G401.6 (cell line): ENCODE results near the gene OR6V1.

Source experiments
- FAIRE-seq: peaks from 2 replicates; lab custom pipeline; 2012; peaks lifted over from hg19 to GRCh38; lab: Jason Lieb, UNC

OR6V1 gene, protein sequence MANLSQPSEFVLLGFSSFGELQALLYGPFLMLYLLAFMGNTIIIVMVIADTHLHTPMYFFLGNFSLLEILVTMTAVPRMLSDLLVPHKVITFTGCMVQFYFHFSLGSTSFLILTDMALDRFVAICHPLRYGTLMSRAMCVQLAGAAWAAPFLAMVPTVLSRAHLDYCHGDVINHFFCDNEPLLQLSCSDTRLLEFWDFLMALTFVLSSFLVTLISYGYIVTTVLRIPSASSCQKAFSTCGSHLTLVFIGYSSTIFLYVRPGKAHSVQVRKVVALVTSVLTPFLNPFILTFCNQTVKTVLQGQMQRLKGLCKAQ

DNA sequence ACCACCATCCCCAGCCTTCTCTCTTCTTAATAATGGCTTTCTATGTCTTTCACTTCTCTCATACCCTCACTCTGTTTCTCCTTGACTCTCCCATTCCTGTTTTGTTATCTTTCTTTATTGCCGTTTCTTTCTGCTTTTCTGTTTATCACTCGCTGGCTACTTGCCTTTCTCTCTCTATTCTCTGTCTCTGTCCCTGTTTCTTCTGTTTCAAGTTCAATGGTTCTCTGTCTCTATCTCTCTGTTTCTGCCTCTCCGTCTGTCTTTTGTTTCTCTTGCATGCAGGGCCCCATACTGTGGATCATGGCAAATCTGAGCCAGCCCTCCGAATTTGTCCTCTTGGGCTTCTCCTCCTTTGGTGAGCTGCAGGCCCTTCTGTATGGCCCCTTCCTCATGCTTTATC is at the start of gene OR6V1:
OR6V1 (plus strand) TSS at position 301 of the 400 bp plus-strand sequence; CDS start at position 301, 0 bp downstream.
- FAIRE-seq, result no peak

DNA sequence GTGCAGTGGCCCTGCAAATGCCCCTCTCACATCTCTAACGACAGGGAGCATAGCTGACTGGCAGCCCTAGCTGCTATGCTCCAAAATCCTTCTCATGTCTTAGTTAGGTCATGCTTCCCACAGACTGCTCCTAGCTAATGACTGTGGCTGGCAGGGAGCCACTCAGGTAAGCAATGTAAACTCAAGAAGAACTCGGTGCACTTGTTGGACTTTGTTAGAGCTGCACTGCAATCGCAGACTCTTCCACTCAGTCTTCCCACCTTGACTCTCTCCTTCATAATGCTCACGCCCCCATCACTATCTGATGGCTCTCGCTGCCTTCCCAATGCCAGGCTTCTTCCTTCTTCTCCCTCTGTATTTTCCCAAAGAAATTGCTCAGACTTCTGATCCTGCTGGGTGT is 49.2 kb upstream of the OR6V1 start:
- no peak for FAIRE-seq

DNA sequence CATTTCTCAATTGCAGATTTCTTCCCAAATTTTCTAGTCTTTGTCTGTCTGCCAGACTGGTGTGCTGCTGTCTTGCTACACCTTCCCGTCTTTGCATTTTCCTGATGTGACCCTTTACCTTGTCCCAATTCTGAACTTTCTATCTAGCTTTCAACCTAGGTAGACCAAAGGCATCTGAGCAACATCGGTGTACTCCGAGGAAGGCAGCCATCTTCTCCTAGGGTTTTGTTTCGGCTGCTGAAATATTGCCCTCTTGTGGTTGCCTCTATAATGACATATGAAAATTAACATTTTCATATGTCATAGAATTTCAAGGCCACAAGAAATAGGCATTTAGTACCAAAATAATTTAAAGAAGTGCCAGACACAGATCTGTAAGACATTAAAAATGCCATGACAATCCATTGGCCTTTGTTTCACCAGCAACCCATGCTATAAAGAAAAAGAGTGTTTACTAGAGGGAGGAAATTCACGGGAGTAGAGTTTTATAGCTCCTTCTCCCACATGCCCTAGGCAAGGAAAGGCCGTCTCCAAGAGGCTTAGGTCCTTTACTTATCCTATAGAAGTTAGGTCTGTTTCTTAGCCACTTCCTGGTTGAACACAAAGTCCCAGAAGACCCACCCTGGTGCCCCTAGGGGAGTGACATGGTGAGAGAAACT is 48.6 kb upstream of the OR6V1 start:
- FAIRE-seq, result peak; percentile 80

DNA sequence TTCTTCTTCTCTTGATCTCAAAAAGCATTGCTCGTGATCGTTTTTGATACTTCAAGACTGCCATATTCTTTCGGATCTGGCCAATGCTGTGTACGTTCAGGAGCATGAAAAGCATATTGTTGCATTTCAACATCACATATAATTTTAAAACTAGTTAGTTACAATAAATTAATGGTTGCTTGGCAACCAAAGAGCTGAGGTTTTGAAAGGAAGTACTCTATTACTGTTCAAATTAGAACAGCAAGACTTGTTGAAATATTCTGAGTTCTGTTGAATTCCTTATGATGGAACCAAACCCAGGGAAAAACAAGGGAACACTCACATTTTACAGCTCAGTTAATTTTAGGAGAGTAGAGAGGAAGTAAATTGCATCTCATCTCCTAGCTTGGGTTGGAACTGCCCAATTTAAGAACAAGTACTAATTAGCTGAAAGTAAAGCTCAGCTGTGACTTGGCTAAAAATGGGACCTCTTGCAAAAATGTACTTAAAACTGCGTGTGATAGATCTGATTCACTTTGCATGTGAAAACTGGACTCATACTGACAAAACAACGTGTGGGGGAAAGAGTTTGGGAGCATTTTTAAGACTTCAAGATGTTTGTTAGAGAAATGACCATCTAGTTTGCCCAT is 46.4 kb upstream of the OR6V1 start:
- no peak for FAIRE-seq

DNA sequence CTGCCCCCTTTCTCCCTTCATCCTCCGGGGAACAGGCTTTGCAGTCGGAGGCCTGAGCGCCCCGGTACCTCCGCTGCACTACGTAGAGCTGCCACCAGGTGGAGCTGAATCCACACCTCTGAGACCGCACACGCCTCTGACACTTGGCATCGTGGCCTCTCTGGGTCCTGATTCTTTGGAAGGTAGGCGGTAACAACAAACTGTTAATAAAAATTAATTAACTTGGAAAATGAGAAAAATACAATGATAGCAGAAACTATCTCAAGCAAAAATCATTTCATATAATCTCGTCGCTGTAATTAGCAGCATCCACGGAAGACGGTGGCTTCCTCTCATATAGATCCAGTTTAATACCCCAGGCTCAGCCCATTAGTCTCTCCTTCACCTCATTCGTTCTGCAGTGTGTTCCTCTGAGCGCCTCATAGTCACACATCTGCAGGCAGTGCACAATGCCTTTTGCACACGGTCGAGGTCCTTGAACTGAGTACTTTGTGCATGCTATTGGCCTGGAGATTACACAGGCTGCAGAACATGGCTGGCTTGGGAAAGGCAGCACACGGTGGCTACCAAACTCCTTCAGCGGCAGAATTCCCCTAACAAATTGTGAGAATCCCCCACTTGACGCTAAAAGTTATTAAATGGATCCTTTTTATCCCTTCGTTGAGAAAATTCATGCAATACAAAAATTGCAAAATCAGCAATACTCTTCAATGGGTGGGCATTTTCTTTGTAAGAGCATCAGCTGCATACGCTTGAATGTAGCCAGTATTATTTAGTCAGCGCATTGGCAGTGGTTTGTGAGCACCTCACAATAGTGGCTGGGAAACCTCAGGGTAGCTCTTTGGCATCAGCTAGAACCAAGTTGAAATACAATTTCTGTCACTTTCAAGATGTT is 43.9 kb upstream of the OR6V1 start:
- no peak for FAIRE-seq

DNA sequence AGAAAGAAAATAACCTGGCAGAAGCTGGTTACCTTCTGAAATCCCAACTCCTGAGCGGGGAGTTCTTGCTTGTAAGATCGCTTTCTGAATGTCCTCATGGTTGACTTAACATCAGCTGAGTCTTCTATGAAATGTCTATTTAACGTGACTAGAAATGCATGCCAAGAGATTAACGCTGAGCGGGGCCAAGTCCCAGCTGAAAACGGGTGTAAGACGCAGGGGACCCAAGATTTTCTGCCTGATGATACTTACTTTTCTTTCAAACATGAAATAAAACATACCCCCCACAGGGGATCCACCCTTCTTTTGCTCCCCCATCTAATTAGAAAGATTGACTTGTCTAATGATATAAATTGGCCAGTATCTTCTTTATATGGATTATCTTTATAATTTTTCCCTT is 40.1 kb upstream of the OR6V1 start:
- no peak for FAIRE-seq

DNA sequence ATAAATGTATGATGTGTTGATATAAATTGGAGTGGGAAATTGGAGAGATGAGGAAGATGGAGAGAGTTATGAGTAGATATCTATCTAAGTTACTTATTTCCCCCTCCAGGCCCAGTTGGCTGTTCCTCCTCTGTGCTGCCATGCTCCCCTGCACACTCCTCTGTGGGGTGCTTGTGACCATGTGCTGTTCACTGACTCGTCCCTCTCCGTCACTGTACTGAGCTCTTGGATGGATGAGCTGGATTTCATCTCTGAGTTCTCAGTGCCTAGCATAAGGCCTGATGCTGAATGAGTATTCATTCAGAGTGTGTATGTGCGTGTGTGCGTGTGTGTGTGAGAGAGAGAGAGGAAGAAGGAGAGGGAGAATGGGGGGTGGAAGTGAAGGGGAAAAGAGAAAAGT is 39.7 kb upstream of the OR6V1 start:
- FAIRE-seq, result no peak

DNA sequence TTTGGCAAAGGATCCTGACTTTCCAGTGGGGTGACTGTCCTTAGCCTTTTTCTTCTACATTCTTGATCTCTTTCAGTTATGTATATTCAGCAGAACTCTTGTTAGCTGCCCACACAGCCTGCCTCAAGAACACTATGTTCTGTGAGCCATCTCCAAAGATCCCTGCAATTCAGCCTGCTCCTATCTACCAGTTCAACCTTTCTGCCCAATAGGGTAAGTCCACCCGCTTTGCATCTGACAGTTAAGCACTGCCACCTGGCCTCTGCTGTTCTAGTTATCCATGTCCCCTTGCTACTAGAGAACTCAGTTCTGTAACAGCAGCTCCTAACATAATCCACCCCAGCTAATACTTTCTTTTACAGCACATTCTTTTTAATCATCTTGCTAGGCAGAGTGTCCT is 38.7 kb upstream of the OR6V1 start:
- no peak for FAIRE-seq

DNA sequence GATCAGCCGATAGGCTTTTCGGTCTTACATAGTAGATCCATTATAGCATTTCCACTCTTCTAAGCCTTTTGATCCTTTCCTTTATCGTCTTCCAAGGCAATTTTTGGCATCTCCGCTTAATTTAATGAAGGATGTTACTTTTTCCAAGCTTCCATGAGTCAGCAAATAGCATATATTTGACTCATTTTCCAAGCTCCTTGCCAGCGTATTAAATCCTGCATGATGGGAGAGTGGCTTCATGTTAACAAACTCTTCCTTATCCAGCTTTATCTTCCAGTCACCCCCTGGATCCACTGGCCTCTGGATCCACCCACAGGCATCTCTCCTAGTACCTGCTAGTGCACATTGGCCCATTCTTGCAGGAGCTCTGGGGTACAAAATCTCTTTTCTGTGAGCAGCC is 38.2 kb upstream of the OR6V1 start:
- no peak for FAIRE-seq

DNA sequence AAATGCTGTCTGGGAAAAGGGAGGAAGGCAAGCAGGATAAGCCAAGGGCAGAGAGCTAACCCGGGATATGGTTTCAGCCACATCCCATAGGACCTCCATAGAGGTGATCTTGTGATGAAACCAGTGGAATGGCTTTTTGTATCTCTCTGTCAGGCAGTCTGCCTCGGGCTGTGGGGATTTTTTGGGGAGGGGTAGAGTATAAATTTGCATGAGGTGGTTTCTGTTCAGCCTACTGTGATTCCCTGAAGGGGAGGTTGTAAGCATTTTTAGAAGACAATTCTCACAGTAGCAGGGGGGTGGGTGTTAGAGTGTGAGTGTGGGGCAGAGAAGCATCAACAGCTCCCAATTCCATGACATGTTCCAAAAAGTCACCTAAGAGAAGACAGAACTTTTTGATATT is 37.1 kb upstream of the OR6V1 start:
- no peak for FAIRE-seq

DNA sequence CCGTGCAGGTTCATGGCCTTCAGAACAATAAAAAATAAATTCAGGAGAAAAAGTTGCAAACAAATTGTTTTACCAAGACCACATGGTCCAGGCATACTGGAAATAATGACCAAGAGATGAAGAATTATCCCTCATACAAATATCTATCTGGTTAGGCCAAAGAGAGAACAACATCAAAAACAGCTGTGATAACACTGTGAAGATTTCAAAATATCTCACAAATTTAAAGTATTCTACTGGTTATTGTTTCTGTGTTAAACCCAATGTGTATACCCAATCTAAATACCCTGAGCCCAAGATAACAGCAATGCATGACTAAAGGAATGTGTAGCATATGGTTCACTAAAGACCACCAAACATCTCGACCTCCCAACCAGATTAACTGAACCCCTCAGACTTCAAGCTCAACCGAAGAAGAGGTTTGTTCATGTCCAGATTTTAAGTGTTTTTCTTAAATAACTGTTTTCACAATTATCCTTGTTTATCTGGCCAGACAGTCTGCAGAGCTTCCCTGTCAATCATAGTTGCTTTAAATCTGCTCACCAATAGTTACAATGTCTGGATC is 36.1 kb upstream of the OR6V1 start:
- no peak for FAIRE-seq

DNA sequence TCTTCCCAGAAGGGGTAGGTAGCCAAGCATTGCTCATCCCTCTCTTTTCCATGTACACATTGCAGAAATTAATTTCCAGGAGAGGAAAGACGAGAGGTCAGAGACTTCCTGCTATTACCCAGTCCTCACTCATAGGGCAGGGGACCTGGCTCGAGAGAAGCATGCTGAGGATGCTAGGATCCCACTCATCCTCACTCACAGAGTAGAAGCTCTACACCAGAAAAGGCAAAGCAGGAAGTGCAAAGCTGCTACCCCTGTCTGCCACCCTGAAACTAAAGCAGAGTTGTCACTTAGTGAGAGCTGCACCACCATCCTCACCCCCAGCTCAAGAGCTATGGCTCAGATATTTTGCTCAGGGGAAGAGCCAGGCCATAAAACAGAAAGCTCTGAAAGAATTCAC is 35.1 kb upstream of the OR6V1 start:
- FAIRE-seq, result no peak

DNA sequence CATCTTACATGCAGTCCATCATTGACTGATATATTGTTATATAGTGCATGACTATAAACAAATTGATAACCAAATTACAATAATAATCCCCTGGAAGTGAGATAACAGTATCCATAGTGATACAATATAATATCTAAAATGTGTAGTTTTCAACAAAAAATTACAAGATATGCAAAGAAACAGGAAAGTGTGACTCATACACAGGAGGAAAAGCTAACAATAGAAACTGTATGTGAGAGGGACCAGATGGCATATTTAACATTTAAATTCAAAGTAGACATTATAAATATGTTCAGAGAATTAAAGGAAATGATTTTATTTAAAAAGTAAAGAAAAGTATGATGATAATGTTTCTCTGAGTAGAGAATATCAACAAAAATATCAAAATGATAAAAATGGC is 33.2 kb upstream of the OR6V1 start:
- FAIRE-seq, result no peak

DNA sequence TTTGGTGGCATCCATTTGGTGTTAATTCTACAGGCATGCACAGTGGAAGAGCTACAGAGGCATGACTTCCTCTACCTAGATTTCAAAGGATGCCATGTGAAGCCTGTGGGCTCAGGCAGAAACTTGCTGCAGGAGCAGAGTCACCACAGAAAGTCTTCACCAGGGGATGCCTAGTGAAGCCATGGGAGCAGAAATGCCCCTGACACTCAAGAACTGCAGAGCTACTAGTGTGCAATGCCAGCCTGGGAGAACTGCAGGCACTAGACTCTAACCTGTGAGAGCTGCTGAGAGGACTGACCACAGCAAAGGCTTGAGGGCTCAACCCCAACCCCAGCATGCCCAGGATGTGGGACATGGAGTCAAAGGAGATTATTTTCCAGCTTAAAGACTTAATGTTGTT is 29.1 kb upstream of the OR6V1 start:
- FAIRE-seq, result no peak

DNA sequence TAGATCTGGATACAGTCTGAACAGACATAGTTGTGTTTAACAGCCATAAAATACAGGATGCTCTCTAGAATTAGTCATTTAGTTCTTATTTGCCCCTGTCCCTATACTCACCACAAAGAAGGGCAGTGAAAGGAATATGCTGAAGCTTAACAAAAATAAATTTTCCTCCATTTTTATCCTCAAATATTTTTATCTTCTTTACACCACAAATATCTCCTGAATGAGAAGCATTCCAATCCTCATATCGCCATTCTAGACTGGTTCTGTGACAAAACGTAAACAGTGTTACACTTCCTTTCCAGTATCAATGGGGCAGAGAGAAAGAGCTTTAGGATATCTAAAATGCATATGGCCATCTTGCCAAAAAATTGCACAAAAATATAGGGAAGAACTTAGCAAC is 26.8 kb upstream of the OR6V1 start:
- no peak for FAIRE-seq

DNA sequence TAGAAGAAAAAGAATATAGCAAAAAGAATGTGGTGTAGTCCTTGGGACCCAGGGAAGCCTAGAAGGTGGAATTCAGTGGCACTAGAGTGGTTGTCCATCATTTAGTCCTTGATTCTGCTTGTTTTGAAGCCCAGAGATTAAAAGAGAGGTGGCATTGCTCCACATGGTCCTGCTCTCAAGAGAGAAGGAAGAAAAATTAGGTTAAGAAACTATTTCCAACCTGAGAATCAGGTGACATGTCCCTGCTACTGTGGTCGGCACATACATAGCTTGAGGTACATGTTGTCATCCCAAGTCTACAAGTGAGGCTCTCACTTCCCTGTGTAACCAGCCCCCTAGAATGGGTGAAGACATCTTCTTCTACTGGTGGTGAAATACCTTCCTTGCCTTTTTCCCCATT is 25.1 kb upstream of the OR6V1 start, which contains the start of gene OR9A2:
OR9A2 (minus strand) TSS at position 101 of the 400 bp plus-strand sequence; CDS start at position 101, 0 bp downstream.
- FAIRE-seq, result no peak

DNA sequence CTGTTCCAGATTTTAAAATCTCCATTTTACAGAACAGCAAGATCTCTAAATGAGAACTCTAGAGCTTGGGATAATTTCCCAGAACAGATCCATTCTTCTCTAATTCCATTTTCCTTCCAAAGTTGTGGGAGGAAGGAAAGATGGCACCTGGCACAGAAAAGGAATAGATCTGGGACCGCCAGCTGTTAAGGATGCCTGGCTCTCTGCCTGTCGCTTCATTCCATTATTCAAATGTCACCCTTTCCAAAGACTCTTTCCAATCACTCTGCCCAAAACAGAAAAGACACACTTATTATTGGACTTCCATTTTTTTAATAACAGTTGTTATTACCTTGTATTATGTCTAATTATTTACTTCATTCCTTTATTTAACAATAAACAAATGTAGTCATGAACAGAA is 24.5 kb upstream of the OR6V1 start:
- no peak for FAIRE-seq

DNA sequence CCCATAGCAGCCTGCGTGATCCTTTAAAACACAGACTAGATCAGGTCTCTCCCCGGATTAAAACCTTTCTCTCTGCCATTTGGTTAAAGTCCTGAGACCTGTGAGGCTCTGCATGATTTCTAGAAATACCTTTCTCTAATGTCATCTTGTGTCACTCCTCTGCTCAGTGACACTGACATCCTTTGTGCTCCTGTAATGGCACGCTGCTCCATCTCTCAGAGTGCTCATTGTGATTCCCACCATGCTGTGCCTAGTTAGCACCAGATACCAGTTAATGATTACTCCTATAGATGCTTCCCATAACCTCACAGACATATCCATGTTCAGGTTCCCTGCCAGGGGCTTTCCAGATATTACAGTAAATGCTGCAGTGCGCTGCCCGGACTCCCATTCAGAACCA is 13.5 kb upstream of the OR6V1 start:
- no peak for FAIRE-seq

DNA sequence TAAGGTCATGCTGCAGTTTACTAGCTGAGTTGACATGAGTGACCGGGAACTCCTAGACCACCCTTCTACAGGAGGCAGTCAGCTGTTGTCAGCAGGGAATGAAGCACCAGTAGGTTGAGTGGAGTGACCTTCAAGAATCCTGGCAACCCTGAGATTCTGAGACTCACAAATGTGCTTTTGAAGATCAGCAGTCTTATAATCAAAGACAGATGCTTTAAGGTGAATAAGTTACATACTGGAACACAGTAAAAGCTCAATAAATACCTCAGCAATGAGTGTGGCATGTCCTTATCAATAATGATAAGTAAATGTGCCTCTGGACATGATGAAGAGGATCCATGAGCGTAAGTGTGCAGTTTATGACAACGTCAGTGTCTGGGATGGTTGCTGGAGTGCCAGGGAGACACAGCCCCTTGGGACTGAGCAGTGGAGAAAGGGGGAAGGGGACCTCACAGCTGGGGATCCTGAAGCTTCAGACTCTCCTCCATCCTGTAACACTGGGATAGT is 11.9 kb upstream of the OR6V1 start:
- FAIRE-seq, result no peak

DNA sequence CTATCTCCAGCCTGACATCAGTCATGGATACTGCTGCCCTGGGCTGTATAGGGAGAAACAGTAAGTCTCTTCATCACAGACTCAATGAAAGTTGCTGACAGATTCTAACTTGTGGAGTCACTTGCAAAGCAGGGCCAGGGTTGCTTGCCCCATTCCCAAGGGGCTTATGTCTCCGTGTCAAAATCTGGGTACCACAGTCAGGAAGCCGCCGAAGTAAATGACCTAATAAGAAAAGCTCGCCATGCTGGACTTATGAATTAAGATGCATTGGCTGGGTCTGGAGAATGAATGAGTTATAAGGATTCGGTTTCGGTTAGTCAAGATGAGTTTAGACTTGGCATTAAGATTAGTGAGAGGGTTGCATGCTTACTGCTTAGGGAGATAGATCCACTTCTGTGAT is 10.8 kb upstream of the OR6V1 start:
- no peak for FAIRE-seq

DNA sequence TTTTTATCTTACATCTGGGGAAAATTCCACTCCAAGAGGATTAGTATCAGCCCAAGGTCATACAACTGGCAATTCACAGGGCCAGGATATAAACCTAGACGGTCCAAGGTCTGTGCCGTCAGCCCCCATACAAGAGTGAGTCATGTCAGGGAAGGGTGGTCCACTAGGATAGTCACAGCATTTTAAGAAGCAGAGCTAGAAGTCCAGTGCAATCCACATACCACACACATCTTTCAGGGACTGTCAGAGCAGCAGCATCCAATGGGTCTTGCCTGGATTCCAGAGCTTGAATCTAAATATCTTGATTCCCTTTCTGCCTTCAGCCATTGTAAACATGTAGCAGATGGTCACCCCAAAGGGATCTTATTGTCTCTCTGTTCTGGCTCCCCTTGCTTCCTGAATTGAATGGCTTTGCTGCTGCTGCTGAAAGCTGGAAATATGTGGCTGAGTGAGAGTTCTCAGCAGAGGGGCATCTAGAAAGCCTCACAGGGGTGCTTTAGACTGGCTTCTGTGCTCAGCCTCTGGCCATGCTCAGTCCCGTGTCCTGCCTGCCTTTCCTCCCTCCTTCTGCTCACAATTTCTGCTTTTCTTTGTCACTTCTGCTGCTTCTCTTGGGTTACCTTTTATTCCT is 9.9 kb upstream of the OR6V1 start:
- no peak for FAIRE-seq
